HG02571 (cell line): ENCODE measurements around the gene PI4K2B.
"Not testable (repeated sequence)": the region's sequence is repeated elsewhere in the genome, so short reads cannot be mapped to it uniquely, and the experiment has no call there.

Source experiments
- ATAC-seq: cut with Tn5 transposase; IDR thresholded peaks from one replicate; pipeline ENCODE4 v1.9.1; 2021; ENCODE audit warnings: mild to moderate bottlenecking, moderate library complexity; ENCODE audit not compliant: unreplicated experiment

Gene PI4K2B

DNA sequence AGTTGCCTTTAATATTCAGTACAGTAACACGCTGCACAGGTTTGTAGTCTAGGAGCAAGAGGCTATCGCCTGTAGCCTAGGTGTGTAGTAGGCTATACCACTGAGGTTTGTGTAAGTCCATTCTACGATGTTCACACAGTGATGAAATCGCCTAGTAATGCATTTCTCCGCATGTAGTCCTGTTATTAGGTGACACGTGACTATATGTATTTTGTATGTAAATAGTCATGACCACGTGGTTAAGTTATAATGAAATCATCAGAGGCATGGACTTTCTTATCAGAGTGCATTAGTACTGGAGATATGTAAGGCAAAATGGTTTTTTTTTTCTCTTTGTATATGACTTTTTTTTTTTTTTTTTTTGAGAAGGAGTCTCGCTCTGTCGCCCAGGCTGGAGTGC lies 68.8 kb downstream of the PI4K2B start:
- ATAC-seq, result no peak

DNA sequence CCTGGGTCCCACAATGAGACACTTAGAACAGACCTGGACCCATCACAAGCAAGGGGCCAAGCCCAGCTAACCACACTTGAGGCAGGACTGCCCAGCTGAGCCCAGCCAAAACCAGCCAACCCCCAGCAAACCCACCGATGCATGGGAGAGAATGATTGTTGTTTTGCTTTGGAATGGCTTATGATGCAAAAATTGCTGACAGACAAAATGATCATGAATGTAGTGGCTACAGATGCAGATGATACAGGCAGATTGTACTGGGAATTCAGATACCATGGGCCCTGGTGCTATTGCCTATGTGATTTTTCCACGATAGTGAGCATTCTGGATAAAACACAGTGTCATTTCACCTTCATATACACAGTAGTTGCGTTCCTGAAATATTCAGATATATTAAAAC lies 69.7 kb downstream of the PI4K2B start:
- ATAC-seq, result no peak

DNA sequence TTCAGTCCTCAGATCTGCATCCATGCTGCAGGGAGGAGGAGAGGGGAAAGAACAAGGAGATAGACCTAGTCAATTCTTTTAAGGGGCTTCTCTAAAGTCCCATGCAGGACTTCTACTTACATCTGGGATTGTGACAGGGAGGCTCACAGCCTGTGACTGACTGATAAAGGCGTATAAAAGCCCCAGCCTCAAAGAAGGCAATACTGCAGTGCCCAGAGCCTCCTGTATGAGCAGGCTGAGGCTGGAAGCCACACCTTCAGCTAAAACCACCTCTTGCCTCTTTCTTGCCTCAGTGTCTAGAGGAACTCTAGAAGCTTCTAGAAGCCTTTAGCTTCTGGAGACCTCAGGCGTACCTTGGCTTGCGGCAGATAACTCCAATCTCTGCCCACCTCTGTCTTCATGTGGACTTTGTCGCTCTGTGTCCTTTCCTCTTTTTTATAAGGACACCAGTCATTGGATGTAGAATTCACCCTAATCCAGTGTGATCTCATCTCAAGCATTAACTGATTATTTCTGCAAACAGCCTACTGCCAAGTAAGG lies 72.8 kb downstream of the PI4K2B start:
- ATAC-seq, result no peak

DNA sequence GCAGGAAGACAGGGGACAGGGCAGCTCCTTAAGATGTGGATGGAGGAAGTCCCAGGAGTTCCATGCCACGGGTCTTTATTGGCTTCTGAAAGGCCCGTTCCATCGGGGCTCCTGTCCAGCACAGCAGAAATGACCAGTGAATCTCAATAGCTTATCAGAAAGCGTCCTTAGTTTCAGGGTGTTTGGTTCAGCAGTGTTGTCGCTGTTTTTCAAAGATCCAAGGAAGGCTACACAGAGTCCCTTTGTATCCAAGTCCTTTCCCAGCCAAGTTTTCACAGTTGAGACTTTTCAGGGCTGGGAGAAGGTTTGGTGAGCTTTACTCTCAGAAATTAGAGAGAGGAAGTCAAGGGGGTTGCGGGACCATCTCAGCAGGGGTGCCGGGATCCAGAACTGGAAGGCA lies 73.8 kb downstream of the PI4K2B start:
- no peak for ATAC-seq

DNA sequence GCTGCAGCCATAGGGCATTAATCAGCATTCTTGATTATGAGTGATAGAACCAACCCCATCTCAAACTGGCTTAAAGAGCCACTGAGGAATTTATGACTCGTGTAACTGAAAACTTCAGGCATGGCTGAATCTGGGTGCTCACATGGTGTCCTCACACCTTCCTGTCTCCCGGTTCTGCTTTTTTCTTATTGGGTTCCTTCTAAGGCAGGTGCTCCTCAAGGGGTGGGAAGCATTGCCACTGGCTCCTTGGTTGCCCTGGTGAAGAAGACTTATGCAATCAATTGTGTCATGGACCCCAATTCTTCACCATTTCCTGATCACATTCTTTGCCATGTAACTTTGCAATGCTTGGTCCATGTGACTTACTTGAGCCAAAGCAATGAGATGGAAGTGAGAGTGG lies 74.5 kb downstream of the PI4K2B start:
- no peak for ATAC-seq

DNA sequence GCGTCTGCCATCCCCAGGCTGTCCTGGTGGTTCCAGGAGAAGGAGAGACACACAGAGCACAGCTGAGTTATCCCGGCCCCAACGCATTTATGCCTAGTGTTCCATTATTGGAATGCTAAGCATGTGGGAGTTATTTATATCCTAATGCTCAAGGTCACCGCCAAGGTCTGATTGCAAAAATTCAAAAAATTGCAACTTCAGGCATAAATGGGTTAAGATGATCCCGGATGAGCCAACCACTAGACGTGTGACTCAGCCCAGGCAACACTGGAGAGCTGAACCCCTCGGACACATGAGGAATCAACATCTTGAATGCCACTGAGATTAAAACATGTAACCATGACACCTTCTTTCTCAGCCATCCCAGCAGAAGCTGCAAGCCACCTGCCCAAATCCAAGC lies 74.9 kb downstream of the PI4K2B start:
- no peak for ATAC-seq

DNA sequence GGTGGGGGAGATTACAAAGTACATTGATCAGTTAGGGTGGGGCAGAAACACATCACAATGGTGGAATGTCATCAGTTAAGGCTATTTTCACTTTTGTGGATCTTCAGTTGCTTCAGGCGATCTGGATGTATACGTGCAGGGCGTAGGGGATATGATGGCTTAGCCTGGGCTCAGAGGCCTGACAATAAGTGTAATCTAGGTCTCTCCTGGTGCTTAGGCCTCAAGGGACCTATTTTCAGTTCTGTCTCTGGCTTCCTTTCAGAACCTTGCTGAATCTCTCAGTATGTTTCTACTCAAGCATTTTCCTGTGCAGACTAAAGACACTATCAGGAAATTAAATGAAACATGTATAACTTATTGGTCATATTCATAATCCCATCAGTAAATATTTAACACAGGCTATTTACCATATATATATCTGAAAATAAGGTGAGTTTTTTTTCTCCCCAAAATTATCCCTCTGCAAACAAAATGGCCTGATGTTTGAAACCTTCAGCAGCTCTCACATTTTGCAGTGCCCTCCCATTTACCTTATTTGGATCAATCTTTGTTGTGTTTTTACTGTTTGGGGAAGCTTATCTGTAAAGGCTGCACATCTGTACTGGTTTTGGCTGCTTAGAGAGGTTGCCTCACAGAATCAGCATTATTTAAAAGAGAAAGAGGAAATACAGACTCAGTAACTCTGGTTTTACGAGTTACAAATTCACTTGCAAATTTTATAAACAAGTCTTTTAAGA lies 76.4 kb downstream of the PI4K2B start:
- peak; percentile 39 for ATAC-seq

DNA sequence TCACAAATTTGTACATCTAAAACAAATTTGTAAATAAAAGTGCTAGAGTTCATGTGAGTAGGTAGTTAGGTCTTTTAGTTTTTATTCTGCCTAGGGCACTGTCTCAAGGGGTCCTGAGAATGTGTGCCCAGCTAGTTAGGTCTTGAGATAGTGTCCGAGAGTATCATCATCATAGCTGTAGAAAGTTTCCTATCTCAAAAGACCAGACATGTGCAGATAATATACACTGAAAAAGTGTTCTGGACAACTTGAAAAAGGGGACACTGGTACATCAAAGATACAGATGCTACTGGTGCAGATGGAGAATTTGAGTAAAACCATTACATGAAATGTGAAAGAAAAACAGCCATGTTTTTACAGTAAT lies 77.0 kb downstream of the PI4K2B start:
- no peak for ATAC-seq

DNA sequence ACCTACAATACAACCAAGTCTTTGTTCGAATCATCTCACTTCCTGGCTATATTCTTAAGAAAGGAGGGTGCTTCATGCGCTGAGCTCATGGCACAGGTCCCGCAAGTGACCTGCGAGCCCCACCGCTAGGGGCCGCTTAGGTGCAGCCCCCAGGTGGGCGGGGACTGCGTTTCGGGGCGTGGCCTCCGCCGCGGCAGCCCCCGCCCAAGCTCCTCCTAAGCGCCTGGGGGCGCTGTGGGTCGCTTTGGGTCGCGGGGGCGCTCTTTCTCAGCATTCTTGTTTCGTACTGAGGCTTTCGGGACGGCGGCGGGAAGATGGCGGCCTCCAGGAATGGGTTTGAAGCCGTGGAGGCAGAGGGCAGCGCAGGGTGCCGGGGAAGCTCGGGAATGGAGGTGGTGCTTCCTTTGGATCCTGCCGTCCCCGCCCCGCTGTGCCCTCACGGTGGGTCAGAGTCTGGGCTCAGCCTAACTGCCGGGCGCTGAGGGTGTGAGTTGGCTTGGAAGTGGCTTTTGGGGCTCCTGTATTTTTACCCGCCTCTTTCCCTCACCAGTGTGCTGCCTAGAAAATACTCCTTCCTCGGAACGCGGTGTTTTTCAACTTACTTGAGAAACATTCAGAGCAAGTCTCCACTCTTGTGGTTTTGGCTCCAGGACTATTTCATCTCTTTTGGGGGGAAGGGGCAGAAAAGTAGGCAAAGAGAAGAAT lies 78.8 kb downstream of the PI4K2B start, which contains the start of gene ZCCHC4:
Gene ZCCHC4, plus strand, starts transcription at position 279 of the 705 bp plus-strand sequence. Its CDS starts 36 bp downstream, at position 315.
- ATAC-seq, result peak; percentile 81

DNA sequence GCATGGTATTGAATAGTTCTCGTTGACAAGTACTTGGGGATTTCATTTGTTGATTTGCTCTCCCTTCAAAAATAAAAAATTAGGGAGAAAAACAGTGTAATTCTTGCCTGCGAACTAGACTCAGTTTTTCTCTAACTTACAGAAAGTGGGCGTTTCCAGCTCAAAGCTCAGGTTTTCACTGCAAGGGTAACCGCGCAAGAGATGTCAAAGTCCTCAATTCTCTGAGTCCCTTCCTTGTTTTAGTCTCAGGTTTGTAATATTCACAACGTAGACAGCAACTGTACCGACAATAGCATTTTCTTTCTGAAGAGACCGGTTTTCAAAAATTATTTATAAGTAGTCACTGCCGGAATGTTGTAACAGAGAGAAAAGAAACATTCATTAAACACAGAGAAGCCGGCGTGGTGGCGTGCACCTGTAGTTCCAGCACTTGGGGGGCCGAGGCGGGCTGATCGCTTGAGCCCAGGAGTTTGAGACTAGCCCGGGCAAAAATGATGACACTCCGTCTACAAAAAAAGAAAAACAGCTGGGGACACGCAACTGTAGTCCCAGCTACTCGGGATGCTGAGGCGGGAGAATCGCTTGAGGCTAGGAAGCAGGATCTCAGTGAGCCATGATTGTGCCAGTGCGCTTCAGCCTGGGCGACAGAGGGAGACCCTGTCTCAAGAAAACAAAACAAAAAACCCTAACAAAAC lies 79.5 kb downstream of the PI4K2B start:
- ATAC-seq, result no peak

DNA sequence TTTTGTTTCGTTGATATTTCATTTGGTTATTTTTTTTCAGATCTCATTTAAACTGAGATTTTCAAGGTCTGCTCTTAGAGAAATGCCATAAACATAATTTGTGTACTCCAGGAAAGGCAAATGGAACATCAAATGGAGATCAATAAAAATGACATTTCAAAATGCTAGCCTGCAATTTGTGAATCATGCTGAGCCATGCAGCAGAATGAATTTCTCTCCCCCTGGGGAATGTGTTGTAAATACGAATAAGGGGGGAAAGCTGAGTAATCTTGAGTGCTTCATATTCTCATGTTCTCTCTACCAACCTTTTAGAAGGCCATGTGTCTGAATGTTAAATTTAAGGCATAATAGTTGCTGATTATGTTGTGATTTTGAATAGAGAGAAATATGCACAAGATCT lies 86.5 kb downstream of the PI4K2B start:
- no peak for ATAC-seq

DNA sequence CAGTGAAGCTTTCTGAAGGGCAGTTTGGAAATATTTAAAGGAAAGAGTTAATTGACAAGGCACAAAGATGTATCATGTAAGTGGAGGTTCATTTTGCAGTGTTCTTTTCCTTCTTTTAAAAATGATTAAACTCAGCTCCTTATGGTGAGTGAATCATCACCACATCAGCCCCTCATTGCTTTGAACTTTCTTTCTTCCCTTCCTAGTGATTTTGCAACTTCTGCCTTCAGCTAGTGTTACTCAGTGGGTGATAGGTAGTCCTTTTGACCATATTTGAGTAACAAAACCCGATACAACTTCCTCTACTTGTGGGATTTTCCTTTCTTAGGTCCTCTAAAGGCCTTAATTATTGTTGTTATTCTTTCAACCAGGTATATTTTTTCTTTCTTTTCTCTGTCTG lies 86.9 kb downstream of the PI4K2B start:
- no peak for ATAC-seq

DNA sequence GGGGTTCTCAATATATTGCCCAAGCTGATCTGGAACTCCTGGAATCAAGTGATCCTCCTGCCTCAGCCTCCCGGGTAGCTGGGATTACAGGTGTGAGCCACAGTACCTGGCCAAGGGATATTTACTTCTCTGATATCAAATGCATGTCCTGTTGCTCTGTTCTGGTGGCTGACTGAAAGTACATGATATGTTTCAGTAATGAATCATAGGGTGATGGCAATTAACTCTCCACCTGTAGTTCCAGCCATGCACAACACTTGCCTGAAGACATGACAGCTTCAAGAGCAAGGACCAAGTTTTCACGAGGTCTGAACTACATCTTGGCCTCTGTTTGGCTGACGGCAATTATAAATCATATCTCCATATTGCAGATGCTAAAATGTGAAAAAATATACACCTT lies 87.9 kb downstream of the PI4K2B start:
- ATAC-seq, result no peak

DNA sequence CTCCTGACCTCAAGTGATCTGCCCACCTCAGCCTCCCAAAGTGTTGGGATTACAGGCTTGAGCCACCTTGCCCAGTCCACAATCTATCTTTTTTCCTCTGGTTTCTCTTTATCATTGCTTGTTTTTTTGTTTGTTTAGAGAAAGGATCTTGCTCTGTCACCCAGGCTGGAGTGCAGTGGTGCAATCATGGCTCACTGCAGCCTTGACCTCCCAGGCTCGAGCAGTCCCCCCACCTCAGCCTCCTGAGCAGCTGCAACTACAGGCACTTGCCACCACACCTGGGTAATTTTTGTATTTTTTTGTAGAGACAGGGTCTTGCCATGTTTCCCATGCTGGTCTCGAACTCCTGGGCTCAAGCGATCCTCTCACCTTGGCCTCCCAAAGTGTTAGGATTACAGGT lies 94.6 kb downstream of the PI4K2B start:
- ATAC-seq, result not testable (repeated sequence)
